ENCODE data around the gene CLCNKB. TPM values are rescaled to one million over a fixed set of nuclear protein-coding genes. Genes with fewer than 3 reads are reported as not detected.

The CLCNKB gene
- total RNA-seq, 1 experiment from 2014 or later: not detected

GRCh38 chr1:16068356-16069270, 25.0 kb downstream of the CLCNKB start:
- Histone ChIP-seq H3K36me3 (ENCODE audit: low read depth, low read length) (no peaks in the 10 kb centered on the region), H3K9ac (ENCODE audit: low read length) (no peak overlapping the region), H2AFZ (ENCODE audit: low read length) (no peak overlapping the region), H3F3A (ENCODE audit: low read length, unreplicated experiment) (no peaks in the 10 kb centered on the region), H3K4me2 (ENCODE audit: low read length) (no peak overlapping the region), H3K9me3 (ENCODE audit: low read length) (no peaks in the 10 kb centered on the region), H3K4me3 (ENCODE audit: low read length) (no peak overlapping the region), H3K27ac (ENCODE audit: low read length) (no peak overlapping the region), H3K27me3 (ENCODE audit: low read length) (no peaks in the 10 kb centered on the region), H3K79me2 (ENCODE audit: low read length) (no peaks in the 10 kb centered on the region), H3K9me2 (replicated peaks; ENCODE audit: low read length) (no peaks in the 10 kb centered on the region), H4K20me1 (ENCODE audit: low read length) (no peaks in the 10 kb centered on the region), H3K4me1 (ENCODE audit: insufficient read depth, low read length) (no peaks in the 10 kb centered on the region)
- no TSS peak for BruUV-seq (replicated peaks)
- ATAC-seq (peak; percentile 37), DNase-seq (no peak)
- TF ChIP-seq CTCF (conservative IDR thresholded peaks at IDR 0.05; ENCODE audit: low read depth, low read length) (no peak), EZH2 (IDR thresholded peaks at IDR 0.05; ENCODE audit: low read length, unreplicated experiment) (no peak), EZH2phosphoT487 (IDR thresholded peaks at IDR 0.05; ENCODE audit: borderline replicate concordance, low read length) (no peak)
- ChIA-PET POLR2A (ENCODE audit: unreplicated experiment) (no interaction called here), CTCF (no interaction called here)
- intact Hi-C loops (cut with micrococcal nuclease): no loop called here

GRCh38 chr1:16070640-16071355, 27.2 kb downstream of the CLCNKB start:
- intact Hi-C loops (cut with micrococcal nuclease): no loop called here
- peaks cover 4% of the 10 kb centered on the region for H3F3A ChIP-seq (ENCODE audit: low read length, unreplicated experiment)
- no TSS peak for BruUV-seq (replicated peaks)
- ChIA-PET CTCF (no interaction called here), POLR2A (ENCODE audit: unreplicated experiment) (no interaction called here)
- no peak for TF ChIP-seq EZH2 (IDR thresholded peaks at IDR 0.05; ENCODE audit: low read length, unreplicated experiment)
- no peak for TF ChIP-seq CTCF (conservative IDR thresholded peaks at IDR 0.05; ENCODE audit: low read depth, low read length)
- no peak for TF ChIP-seq EZH2phosphoT487 (IDR thresholded peaks at IDR 0.05; ENCODE audit: borderline replicate concordance, low read length)
- no peak overlapping the region for H3K9ac ChIP-seq (ENCODE audit: low read length)
- ATAC-seq (no peak), DNase-seq (no peak)
- no peaks in the 10 kb centered on the region for H3K9me3 ChIP-seq (ENCODE audit: low read length)
- no peak overlapping the region for H3K27ac ChIP-seq (ENCODE audit: low read length)
- no peaks in the 10 kb centered on the region for H3K27me3 ChIP-seq (ENCODE audit: low read length)
- no peak overlapping the region for H3K4me2 ChIP-seq (ENCODE audit: low read length)
- no peak overlapping the region for H2AFZ ChIP-seq (ENCODE audit: low read length)
- peaks cover 11% of the 10 kb centered on the region for H3K4me1 ChIP-seq (ENCODE audit: insufficient read depth, low read length)
- H3K4me3 ChIP-seq (ENCODE audit: low read length): no peak overlapping the region
- H3K36me3 ChIP-seq (ENCODE audit: low read depth, low read length): no peaks in the 10 kb centered on the region
- H4K20me1 ChIP-seq (ENCODE audit: low read length): no peaks in the 10 kb centered on the region
- no peaks in the 10 kb centered on the region for H3K79me2 ChIP-seq (ENCODE audit: low read length)
- H3K9me2 ChIP-seq (replicated peaks; ENCODE audit: low read length): no peaks in the 10 kb centered on the region
